HG02885 (cell line): ENCODE measurements around the gene SLC30A9.

Experiments
- ATAC-seq: cut with Tn5 transposase; IDR thresholded peaks from one replicate; pipeline ENCODE4 v1.9.1; 2021; ENCODE audit warnings: mild to moderate bottlenecking; ENCODE audit not compliant: unreplicated experiment, poor library complexity

SLC30A9 gene

GRCh38 chr4:41998019-41998418, 7.7 kb downstream of the SLC30A9 start:
- ATAC-seq, result no peak

DNA sequence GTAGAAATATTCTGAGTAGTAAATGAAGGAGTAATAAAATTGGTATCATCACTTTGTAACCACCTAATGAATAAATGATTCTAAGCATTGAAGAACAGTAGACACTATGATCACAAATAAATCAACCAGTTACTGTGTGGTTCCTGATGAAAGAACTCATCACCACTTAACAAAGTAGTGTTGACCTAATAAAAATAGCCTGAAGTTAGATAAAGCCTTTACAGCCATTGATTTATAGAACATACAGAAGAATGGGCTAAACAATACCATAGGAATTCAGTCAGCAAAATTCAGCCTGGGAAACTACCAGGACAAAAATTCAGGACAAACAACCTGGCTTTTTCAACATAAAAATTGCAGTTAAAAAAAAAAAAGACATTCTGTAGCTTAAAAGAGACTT, 9.0 kb downstream of the SLC30A9 start:
- ATAC-seq, result no peak

GRCh38 chr4:42008011-42008786, 17.9 kb downstream of the SLC30A9 start:
- ATAC-seq, result no peak

- no peak for ATAC-seq
Measured at GRCh38 chr4:42015438-42015837, 25.1 kb downstream of the SLC30A9 start.

- ATAC-seq, result no peak
Measured at GRCh38 chr4:42018451-42018850, 28.1 kb downstream of the SLC30A9 start.

- no peak for ATAC-seq
Measured at GRCh38 chr4:42048394-42048793, 58.1 kb downstream of the SLC30A9 start.

GRCh38 chr4:42050516-42051249, 60.4 kb downstream of the SLC30A9 start:
- no peak for ATAC-seq

- no peak for ATAC-seq
Measured at GRCh38 chr4:42066402-42066801, 76.1 kb downstream of the SLC30A9 start.

DNA sequence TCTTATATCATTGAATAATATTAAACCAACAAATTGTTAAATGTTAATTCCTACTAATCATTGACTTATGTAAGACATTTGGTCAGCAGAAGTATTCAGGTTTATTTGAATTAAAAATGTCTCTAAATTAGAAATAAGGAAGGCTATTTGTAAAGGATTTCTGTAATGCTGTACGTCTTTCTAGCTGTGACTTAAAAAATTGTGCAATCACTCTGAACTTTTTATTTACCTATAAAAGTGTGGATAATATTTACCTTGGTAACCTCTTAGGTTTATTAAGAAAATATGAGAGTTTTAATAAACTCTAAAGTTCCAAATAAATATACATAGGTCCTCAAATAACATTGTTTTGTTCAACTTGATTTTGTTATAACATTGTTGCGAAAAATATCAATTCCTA, 76.9 kb downstream of the SLC30A9 start:
- ATAC-seq, result no peak

- no peak for ATAC-seq
Measured at GRCh38 chr4:42070463-42070862, 80.1 kb downstream of the SLC30A9 start.

GRCh38 chr4:42074294-42074693, 84.0 kb downstream of the SLC30A9 start:
- no peak for ATAC-seq

GRCh38 chr4:42078184-42078801, 88.0 kb downstream of the SLC30A9 start:
- ATAC-seq, result peak; percentile 94

GRCh38 chr4:42080306-42080705, 90.0 kb downstream of the SLC30A9 start:
- peak; percentile 50 for ATAC-seq

DNA sequence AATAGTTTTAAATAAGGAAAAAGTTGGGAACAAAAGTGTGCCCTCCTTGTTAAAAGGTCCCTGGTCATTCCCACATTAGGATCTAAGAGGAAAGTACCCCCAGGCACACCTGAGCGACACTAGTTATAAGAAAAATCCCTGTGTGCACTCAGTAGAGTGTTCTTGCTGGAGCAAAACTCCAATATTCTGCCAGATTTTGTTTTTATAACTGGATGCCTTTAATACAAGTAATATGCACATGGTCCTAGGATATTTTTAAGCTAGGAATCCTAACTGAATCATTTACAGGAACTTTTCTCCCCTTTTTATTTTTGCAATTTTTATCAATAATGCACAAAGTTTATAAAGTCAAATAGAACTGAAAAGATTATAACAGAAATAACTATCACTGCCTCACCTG, 93.5 kb downstream of the SLC30A9 start:
- no peak for ATAC-seq

- no peak for ATAC-seq
Measured at GRCh38 chr4:42088386-42088785, 98.1 kb downstream of the SLC30A9 start.

DNA sequence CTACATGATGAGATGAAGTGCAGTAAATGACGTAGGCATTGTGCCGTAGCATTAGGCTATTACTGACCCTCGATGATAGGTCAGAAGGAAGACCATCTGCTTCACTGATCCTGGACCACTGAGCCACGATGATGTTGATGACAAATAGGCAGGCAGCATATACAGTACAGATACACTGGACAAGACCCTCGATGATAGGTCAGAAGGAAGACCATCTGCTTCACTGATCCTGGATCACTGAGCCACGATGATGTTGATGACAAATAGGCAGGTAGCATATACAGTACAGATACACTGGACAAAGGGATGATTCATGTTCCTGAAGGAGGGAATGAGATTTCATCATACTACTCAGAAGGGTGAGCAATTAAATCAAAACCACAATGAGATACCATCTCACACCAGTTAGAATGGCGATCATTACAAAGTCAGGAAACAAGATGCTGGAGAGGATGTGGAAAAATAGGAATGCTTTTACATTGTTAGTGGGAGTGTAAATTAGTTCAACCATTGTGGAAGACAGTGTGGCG, 111.2 kb downstream of the SLC30A9 start:
- no peak for ATAC-seq

DNA sequence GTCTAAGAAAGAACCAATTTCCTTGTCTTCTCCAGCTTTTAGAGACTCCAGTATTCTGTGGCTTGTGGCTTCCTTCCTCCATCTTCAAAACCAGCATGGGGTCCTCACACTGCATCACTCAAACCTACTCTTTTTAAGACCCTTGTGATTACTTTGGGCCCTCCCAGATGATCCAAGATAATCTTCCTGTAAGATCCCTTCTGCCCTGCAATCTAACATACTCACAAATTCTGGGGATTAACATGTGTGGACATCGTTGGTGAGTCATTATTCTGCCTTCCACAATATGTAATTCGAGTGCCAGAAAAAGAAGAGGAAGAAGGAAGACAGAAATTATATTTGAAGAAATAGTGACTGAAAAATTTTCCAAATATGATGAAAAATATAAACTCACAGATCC, 114.2 kb downstream of the SLC30A9 start:
- ATAC-seq, result no peak

- ATAC-seq, result no peak
Measured at GRCh38 chr4:42112846-42113245, 122.5 kb downstream of the SLC30A9 start.

DNA sequence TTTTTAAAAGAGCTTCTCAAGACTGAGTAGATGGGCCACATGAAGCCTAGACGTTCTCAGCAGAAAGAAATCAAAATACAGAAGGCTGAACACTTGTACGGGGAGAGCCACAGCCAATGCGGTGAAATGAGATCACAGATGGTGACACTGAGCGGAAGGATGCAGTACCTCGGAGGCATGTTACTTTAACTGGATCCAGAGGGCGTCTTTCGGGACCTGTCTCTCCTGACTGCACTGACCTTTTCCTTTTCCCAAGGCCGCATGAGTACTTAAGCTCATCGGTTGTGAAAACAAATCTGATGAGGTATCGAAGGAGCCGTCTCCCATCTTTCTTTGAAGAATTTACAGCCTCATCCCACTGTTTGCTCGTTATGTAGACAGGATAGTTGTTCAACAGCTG, 129.6 kb downstream of the SLC30A9 start:
- ATAC-seq, result no peak

GRCh38 chr4:42122237-42122636, 131.9 kb downstream of the SLC30A9 start:
- no peak for ATAC-seq

- no peak for ATAC-seq
Measured at GRCh38 chr4:42123071-42123644, 132.8 kb downstream of the SLC30A9 start.
